ENCODE measurements around the gene RERE.
"Not testable (repeated sequence)": the region's sequence is repeated elsewhere in the genome, so short reads cannot be mapped to it uniquely, and the experiment has no call there.

Gene RERE

GRCh38 chr1:8698012-8698630 is 119.3 kb downstream of the RERE start:
- Histone ChIP-seq H3K4me3 (ENCODE audit: insufficient read depth, low read depth, low read length) (no peak overlapping the region), H3K4me1 (ENCODE audit: control insufficient read depth, insufficient read depth, low read length) (peaks cover 11% of the 10 kb centered on the region), H3K9me3 (ENCODE audit: control insufficient read depth, low read length) (no peaks in the 10 kb centered on the region), H3K27ac (ENCODE audit: insufficient read depth, low read depth, low read length, poor library complexity, severe bottlenecking) (no peak overlapping the region), H3K36me3 (ENCODE audit: control insufficient read depth, insufficient read depth, low read length) (no peaks in the 10 kb centered on the region), H3K27me3 (ENCODE audit: control insufficient read depth, insufficient read depth, low read length, poor library complexity, severe bottlenecking) (no peaks in the 10 kb centered on the region)
- WGBS, 2 experiments: 90 to 95% methylated on average over 2 of the region's 3 CpGs

DNA sequence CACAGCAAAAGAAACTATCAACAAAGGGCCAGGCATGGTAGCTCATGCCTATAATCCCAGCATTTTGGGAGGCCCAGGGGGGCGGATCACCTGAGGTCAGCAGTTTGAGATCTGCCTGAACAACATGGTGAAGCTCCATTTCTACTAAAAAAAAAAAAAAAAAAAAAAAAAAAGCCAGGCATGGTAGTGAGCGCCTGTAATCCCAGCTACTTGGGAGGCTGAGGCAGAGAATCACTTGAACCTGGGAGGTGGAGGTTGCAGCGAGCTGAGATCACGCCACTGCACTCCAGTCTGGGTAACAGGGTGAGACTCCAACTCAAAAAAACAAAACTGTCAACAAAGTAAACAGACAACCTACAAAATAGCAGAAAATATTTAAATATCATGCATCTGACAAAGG is 122.0 kb downstream of the RERE start:
- H3K9me3 ChIP-seq (ENCODE audit: control insufficient read depth, low read length); H3K36me3 ChIP-seq (ENCODE audit: control insufficient read depth, insufficient read depth, low read length); H3K27me3 ChIP-seq (ENCODE audit: control insufficient read depth, insufficient read depth, low read length, poor library complexity, severe bottlenecking); H3K4me3 ChIP-seq (ENCODE audit: insufficient read depth, low read depth, low read length); H3K4me1 ChIP-seq (ENCODE audit: control insufficient read depth, insufficient read depth, low read length); H3K27ac ChIP-seq (ENCODE audit: insufficient read depth, low read depth, low read length, poor library complexity, severe bottlenecking): not testable (repeated sequence)
- 73 to 80% methylated on average over 4 of the region's 4 CpGs for WGBS, 2 experiments

DNA sequence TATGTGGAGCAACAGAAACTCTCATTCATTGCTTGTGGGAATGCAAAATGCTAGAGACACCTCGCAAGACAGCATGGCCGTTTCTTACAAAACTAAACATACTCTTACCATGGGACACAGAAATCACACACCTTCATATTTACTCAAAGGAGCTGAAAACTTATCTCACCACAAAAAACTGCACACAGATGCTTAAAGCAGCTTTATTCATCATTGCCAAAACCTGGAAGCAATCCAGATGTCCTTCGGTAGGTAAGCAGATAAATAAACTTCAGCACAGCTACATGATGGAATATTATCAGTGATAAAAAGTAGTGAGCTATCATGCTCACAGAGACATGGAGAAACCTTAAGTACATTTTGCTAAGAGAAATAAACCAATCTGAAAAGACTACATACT is 124.3 kb downstream of the RERE start:
- WGBS, 2 experiments: 94 to 96% methylated on average over 3 of the region's 3 CpGs
- Histone ChIP-seq H3K27ac (ENCODE audit: insufficient read depth, low read depth, low read length, poor library complexity, severe bottlenecking) (no peak overlapping the region), H3K4me1 (ENCODE audit: control insufficient read depth, insufficient read depth, low read length) (no peaks in the 10 kb centered on the region), H3K4me3 (ENCODE audit: insufficient read depth, low read depth, low read length) (no peak overlapping the region), H3K9me3 (ENCODE audit: control insufficient read depth, low read length) (no peaks in the 10 kb centered on the region), H3K27me3 (ENCODE audit: control insufficient read depth, insufficient read depth, low read length, poor library complexity, severe bottlenecking) (no peaks in the 10 kb centered on the region), H3K36me3 (ENCODE audit: control insufficient read depth, insufficient read depth, low read length) (no peaks in the 10 kb centered on the region)

- WGBS, 2 experiments: 95 to 97% methylated on average over 1 of the region's 1 CpG
- Histone ChIP-seq H3K9me3 (ENCODE audit: control insufficient read depth, low read length) (no peaks in the 10 kb centered on the region), H3K27ac (ENCODE audit: insufficient read depth, low read depth, low read length, poor library complexity, severe bottlenecking) (no peak overlapping the region), H3K4me1 (ENCODE audit: control insufficient read depth, insufficient read depth, low read length) (no peaks in the 10 kb centered on the region), H3K36me3 (ENCODE audit: control insufficient read depth, insufficient read depth, low read length) (no peaks in the 10 kb centered on the region), H3K4me3 (ENCODE audit: insufficient read depth, low read depth, low read length) (no peak overlapping the region), H3K27me3 (ENCODE audit: control insufficient read depth, insufficient read depth, low read length, poor library complexity, severe bottlenecking) (no peaks in the 10 kb centered on the region)
Observed at GRCh38 chr1:8691662-8692061, 125.8 kb downstream of the RERE start.

DNA sequence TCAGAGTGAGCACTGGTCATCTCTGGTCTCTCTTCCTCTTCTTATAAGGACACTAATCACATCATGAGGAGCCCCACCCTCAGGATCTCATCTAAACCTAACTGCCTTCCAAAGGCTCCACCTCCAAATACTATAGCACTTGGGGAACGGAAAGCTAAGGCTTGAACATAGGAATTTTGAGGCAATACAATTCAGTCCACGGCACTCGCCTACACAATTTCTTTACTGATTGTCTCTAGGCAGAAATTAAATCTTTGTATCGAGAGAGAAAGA is 127.3 kb downstream of the RERE start:
- Histone ChIP-seq H3K36me3 (ENCODE audit: control insufficient read depth, insufficient read depth, low read length) (no peaks in the 10 kb centered on the region), H3K4me1 (ENCODE audit: control insufficient read depth, insufficient read depth, low read length) (no peaks in the 10 kb centered on the region), H3K27ac (ENCODE audit: insufficient read depth, low read depth, low read length, poor library complexity, severe bottlenecking) (no peak overlapping the region), H3K4me3 (ENCODE audit: insufficient read depth, low read depth, low read length) (no peak overlapping the region), H3K9me3 (ENCODE audit: control insufficient read depth, low read length) (no peaks in the 10 kb centered on the region), H3K27me3 (ENCODE audit: control insufficient read depth, insufficient read depth, low read length, poor library complexity, severe bottlenecking) (no peaks in the 10 kb centered on the region)
- WGBS, 2 experiments: 98 to 99% methylated on average over 4 of the region's 4 CpGs

DNA sequence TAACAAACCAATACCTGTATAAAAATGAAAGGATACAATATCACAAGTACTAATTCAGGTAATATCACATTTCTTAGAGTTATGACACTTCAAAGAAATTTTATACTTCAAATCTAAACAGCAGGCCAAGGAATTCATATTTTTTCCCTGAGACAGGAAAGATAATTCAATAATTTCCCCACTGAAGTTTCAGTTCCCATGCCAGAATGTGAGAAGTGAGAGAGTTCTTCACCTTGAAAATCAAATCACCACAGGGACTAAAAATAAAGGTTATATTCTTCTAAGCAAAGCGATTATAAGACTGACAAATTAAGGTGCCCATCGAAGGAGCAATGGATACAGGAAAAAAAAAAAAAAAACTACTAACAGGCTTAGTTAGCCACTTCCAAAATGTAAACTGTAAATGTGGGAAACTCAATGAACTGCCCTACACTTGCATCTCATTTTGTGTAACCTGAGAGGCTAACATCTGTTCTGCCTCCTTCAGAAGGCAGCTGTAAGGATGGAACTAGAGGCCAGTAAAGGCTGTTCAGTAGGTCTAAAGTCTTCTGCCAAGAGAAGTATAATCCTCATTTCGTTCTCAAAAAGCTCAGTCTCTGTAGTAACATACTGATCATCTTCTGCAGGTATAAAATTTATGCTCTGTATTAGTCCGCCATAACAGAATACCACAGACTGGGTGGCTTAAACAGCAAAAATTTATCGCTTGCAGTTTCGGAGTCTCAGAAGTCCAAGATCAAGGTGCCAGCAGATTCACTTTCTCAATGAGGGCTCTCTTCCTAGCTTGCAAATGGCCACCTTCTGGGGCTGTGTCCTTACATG is 127.8 kb downstream of the RERE start:
- Histone ChIP-seq H3K36me3 (ENCODE audit: control insufficient read depth, insufficient read depth, low read length) (no peaks in the 10 kb centered on the region), H3K27ac (ENCODE audit: insufficient read depth, low read depth, low read length, poor library complexity, severe bottlenecking) (no peak overlapping the region), H3K4me1 (ENCODE audit: control insufficient read depth, insufficient read depth, low read length) (no peaks in the 10 kb centered on the region), H3K4me3 (ENCODE audit: insufficient read depth, low read depth, low read length) (no peak overlapping the region), H3K9me3 (ENCODE audit: control insufficient read depth, low read length) (no peaks in the 10 kb centered on the region), H3K27me3 (ENCODE audit: control insufficient read depth, insufficient read depth, low read length, poor library complexity, severe bottlenecking) (no peaks in the 10 kb centered on the region)
- 91 to 97% methylated on average over 5 to 6 of the region's 6 CpGs for WGBS, 2 experiments

DNA sequence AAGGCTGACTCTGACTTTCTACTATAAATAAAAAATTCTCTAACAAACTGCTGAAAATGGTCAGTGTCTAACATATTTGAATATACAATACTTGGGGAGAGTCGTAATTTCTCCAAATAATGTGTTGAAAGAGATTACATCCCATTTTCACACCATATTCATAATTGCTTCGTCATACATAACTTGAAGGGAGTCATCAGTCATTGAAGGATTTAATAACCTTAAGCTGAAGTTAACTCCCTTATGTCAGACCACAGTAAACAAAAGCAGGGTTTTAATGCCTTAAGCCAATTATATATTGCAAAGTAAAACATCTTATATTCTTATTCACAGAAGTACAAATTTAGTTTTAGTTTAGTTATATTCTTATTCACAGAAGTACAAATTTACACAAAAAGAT is 129.9 kb downstream of the RERE start:
- 100% methylated on average over 1 to 2 of the region's 2 CpGs for WGBS, 2 experiments
- no peak overlapping the region for H3K27ac ChIP-seq (ENCODE audit: insufficient read depth, low read depth, low read length, poor library complexity, severe bottlenecking)

DNA sequence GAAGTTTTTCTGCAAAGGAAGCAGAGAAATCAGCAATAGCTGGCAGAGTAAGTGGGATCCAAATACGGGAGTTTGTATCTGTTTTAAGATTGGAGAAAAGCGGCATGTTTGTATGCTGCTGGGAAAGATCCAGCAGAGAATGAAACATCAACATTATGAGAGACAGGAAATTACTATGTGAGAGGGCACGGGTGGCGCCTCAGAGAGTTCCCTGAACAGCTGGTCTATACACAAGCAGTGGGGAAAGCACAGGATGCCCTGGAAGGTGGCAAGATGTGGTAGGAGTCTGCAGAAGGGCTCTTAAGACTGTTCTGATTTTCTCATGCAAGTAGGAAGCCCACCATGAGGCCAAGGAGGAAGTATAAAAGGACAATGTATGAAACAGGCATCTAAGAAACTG is 130.4 kb downstream of the RERE start:
- H3K27me3 ChIP-seq (ENCODE audit: control insufficient read depth, insufficient read depth, low read length, poor library complexity, severe bottlenecking): no peaks in the 10 kb centered on the region
- H3K4me1 ChIP-seq (ENCODE audit: control insufficient read depth, insufficient read depth, low read length): no peaks in the 10 kb centered on the region
- no peak overlapping the region for H3K27ac ChIP-seq (ENCODE audit: insufficient read depth, low read depth, low read length, poor library complexity, severe bottlenecking)
- H3K9me3 ChIP-seq (ENCODE audit: control insufficient read depth, low read length): no peaks in the 10 kb centered on the region
- no peaks in the 10 kb centered on the region for H3K36me3 ChIP-seq (ENCODE audit: control insufficient read depth, insufficient read depth, low read length)
- 89 to 95% methylated on average over 4 of the region's 4 CpGs for whole genome bisulfite sequencing, 2 experiments
- H3K4me3 ChIP-seq (ENCODE audit: insufficient read depth, low read depth, low read length): no peak overlapping the region

More for the DNA sequence above, 129.9 kb downstream of the RERE start:
- Histone ChIP-seq H3K4me3 (ENCODE audit: insufficient read depth, low read depth, low read length) (no peak overlapping the region), H3K9me3 (ENCODE audit: control insufficient read depth, low read length) (no peaks in the 10 kb centered on the region), H3K4me1 (ENCODE audit: control insufficient read depth, insufficient read depth, low read length) (no peaks in the 10 kb centered on the region), H3K27me3 (ENCODE audit: control insufficient read depth, insufficient read depth, low read length, poor library complexity, severe bottlenecking) (no peaks in the 10 kb centered on the region), H3K36me3 (ENCODE audit: control insufficient read depth, insufficient read depth, low read length) (no peaks in the 10 kb centered on the region)

DNA sequence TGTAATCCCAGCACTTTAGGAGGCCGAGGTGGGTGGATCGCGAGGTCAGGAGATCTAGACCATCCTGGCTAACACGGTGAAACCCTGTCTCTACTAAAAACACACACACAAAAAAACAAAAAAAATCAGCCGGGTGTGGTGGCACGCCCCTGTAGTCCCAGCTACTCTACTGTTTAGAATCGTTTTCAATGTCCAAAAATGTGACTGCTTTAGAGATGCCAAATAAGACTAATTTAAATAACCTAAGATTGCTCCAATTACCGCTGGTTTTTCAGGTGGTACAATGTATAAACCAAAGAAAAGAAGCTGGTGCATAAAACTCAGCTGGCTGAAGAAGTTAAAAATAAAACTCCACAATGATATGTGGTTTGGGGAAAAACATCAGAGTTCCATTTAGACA is 132.0 kb downstream of the RERE start:
- Histone ChIP-seq H3K27ac (ENCODE audit: insufficient read depth, low read depth, low read length, poor library complexity, severe bottlenecking) (no peak overlapping the region), H3K27me3 (ENCODE audit: control insufficient read depth, insufficient read depth, low read length, poor library complexity, severe bottlenecking) (no peaks in the 10 kb centered on the region)

DNA sequence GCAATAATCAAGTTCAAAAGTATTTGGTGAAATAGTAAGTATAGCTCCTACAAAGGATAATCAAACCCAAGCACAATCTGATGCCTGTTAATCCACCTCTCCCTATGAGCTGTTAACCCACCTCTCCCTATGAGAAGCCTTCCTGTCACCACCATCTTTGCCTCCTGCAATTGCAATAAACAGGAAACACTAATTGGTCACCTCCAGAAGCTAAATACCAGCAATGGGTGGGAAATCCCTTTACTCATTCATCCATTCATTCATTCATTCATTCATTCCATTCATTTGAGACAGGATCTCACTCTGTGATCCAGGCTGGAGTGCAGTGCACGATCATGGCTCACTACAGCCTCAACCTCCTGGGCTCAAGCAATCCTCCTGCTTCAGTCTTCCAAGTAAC is 132.8 kb downstream of the RERE start:
- no peaks in the 10 kb centered on the region for H3K36me3 ChIP-seq (ENCODE audit: control insufficient read depth, insufficient read depth, low read length)
- no peak overlapping the region for H3K4me3 ChIP-seq (ENCODE audit: insufficient read depth, low read depth, low read length)
- H3K9me3 ChIP-seq (ENCODE audit: control insufficient read depth, low read length): no peaks in the 10 kb centered on the region
- no peak overlapping the region for H3K27ac ChIP-seq (ENCODE audit: insufficient read depth, low read depth, low read length, poor library complexity, severe bottlenecking)
- 87 to 92% methylated on average over 1 of the region's 1 CpG for WGBS, 2 experiments
- H3K4me1 ChIP-seq (ENCODE audit: control insufficient read depth, insufficient read depth, low read length): peaks cover 6% of the 10 kb centered on the region
- no peaks in the 10 kb centered on the region for H3K27me3 ChIP-seq (ENCODE audit: control insufficient read depth, insufficient read depth, low read length, poor library complexity, severe bottlenecking)

More for the DNA sequence above, 132.0 kb downstream of the RERE start:
- Histone ChIP-seq H3K4me3 (ENCODE audit: insufficient read depth, low read depth, low read length) (no peak overlapping the region), H3K4me1 (ENCODE audit: control insufficient read depth, insufficient read depth, low read length) (peaks cover 6% of the 10 kb centered on the region), H3K9me3 (ENCODE audit: control insufficient read depth, low read length) (no peaks in the 10 kb centered on the region), H3K36me3 (ENCODE audit: control insufficient read depth, insufficient read depth, low read length) (no peaks in the 10 kb centered on the region)
- 91 to 92% methylated on average over 8 of the region's 8 CpGs for WGBS, 2 experiments
